Fibroblast of skin of left biceps (primary cell): ENCODE data around the gene TOP1.

Experiments used
- DNase-seq, 2 experiments: peaks; one replicate each; pipeline ENCODE4 v3.0.0-alpha.2; 2013; ENCODE audit warnings: low read depth in 2 of 2

TOP1 gene

DNA sequence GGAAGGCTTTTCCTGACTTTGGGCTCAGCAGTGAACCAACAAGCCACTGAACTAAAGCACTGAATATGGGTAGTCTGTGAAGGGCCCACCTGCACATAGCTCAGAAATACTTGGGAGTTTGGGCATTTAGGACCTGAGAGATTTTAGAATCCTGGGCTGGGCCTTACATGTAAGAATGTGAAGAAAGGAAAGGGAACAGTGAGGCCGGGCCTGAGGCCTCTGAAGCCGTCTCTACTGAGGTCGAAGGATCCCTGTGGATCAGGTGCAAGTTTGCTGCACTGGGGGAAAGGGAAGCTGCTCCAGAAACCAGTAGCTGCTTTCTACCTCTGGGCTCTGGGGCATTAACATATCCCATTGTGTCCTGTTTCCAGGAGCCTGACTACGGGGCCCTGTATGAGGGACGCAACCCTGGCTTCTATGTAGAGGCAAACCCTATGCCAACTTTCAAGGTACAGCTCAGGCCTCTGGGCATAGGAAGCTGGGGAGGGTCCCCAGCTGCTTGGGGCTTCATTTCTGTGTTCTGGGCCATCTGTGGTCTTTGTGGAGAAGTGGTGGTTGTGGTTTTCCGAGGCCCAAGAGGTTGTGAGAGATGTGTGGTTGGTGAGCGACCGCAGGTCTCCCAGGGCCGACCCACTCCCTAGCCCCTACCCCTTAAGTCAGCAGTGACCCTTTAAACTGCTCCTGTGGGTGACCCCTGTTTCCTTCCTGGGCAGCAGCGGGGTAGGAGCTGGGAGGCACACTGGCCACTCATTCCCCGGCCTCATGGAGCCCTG, 139.0 kb downstream of the TOP1 start:
- DNase-seq, result no peak

DNA sequence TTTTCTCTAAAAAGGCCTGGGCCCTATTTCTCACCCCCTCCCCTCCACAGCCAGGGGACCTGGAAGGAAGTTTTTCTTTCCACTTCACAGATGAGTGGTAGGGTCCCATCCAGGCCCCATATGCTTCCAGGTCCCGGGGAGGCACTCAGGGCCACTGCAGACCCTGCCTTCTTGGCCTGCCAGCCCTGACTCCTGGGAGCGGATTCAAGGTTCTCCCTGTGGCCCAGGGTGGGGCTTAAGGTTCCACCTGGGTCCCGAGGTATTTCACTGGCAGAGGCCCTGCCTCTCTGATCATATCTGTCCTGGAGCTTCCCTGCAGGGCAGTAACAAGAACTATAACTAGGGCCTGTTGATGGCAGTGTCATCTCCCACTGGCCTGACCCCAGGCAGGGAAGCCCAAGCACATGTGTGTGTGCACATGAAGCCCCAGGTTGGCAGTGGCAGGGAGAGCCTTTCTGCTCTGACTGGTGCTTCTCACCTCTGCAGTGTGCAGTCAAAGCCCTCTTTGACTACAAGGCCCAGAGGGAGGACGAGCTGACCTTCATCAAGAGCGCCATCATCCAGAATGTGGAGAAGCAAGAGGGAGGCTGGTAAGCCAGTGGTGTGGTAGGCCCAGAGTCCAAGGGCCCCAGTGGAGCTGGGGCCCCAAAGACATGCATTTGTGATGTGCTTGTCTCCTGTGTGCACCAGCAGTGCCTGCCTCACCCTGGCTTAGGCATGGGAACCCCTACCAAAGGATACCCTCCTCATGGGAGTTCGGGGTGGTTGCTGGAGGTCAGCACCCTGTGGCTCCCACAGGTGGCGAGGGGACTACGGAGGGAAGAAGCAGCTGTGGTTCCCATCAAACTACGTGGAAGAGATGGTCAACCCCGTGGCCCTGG, 139.9 kb downstream of the TOP1 start:
- no peak for DNase-seq

DNA sequence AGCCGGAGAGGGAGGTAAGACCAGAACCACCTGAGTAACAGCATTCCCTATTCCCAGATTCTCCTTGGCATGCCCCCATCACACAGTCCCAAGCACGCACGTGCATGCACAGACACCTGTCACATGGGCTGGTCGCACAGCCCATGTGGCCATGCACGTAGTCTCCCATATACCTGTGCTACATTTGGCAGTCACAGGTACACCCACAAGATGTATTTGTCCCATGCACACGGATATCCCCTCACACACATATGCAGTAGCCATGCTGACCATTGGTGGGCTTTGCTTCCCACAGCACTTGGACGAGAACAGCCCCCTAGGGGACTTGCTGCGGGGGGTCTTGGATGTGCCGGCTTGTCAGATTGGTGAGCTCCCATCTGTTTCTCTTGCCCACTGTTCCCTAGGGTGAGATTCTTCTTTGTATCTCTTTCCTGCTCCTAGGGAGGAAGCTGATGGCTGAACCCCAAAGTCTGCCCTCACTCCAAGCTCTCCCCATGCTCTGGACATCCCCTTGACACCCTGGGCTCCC, 140.6 kb downstream of the TOP1 start:
- no peak for DNase-seq

DNA sequence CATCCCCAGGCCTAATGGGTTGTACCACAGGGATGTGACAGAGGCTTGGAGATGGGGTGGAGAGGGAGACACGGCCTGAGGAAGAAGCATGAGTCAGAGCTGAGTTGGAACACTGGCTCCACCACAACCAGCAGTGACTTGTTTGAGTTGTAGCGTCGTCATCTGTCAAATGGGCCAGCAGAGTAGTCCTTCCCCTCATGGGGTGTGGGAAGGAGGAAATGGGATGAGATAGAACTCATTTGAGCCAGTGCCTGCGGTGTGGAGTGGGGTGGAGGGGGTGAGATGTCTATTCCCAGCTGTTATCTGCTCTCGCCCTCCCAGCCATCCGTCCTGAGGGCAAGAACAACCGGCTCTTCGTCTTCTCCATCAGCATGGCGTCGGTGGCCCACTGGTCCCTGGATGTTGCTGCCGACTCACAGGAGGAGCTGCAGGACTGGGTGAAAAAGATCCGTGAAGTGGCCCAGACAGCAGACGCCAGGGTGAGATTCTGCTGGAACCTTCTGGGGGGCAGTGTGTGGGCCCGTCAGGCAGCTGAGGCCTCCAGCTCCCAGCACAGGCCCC, 141.2 kb downstream of the TOP1 start:
- DNase-seq, result no peak

DNA sequence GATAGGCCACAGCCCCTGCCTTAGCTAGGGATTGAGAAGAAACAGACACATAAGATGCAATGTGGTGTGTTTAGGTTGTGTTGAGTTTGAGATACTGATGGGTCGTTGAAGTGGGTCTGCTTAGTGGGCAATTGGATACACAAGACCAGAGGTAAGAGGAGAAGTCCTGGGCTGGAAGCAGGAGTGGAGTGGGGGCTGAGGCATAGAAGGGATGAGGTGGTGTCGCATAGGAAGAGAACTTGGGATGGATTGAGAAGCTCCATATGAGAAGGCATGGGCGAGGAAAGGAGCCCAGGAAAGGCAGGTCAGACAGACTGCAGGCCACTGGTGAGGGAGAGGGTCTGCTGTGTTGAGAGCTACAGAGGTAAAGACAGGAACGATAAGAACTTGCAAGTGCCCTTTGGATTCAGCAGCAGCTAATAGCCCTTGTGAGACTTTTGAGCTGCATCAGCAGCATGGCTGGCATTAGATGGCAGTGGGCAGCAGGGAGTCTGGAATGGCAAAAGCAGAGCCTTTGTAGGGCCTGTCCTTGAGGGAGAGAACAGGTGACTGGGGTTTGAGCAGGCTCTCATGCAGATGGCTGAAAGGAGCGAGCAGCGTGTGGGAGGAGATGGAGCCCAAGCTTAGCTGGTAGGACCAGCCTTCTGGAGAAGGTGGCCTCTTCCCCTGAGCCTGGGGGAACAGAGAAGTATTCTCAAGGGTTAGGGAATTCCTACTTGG, 141.9 kb downstream of the TOP1 start:
- no peak for DNase-seq

DNA sequence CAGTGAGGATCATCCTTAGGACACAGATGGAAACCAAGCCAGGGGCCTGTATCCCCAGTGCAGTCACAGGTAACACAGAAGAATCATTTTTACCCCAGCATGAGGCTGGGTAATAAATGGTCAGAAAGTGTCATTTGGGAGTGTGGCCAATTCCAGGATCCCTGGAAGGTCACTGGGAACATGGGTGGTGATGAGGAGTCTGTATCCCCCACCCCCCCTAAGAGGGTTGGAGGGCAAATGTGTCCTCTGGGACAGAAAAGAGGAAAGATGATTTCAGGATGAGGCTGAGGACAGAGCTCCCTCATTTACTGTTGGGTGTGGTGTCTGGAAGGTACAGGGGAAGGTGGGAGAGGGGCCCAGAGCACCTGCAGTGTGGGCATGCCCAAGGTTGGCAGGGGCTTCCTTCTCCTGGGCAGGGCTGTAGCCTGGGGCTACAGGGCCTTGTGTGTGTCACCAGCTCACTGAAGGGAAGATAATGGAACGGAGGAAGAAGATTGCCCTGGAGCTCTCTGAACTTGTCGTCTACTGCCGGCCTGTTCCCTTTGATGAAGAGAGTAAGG, 143.2 kb downstream of the TOP1 start:
- DNase-seq, result no peak

DNA sequence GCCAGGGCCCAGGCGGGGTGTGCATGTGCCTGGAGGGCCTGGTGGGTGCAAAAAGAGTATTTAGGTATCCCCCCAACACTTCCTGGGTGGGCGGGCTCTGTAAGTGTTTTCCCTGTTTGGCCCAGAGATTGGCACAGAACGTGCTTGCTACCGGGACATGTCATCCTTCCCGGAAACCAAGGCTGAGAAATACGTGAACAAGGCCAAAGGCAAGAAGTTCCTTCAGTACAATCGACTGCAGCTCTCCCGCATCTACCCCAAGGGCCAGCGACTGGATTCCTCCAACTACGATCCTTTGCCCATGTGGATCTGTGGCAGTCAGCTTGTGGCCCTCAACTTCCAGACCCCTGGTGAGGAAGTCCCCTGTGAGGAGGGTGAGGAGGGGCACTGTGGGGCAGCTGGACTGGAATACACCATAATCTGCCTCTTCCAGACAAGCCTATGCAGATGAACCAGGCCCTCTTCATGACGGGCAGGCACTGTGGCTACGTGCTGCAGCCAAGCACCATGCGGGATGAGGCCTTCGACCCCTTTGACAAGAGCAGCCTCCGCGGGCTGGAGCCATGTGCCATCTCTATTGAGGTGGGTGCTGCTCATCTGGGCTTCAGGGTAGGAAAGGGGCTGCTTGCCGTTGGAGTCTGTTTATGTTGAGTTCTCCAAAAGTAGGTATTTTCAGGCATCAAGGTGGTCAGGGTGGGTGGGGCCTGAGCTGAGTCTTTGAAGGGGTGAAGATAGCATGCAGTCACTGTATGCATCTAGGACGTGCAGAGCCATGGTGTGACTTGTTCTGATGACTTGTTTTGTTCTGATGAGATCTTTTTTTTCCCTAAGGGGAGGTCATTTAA, 143.9 kb downstream of the TOP1 start:
- no peak for DNase-seq

DNA sequence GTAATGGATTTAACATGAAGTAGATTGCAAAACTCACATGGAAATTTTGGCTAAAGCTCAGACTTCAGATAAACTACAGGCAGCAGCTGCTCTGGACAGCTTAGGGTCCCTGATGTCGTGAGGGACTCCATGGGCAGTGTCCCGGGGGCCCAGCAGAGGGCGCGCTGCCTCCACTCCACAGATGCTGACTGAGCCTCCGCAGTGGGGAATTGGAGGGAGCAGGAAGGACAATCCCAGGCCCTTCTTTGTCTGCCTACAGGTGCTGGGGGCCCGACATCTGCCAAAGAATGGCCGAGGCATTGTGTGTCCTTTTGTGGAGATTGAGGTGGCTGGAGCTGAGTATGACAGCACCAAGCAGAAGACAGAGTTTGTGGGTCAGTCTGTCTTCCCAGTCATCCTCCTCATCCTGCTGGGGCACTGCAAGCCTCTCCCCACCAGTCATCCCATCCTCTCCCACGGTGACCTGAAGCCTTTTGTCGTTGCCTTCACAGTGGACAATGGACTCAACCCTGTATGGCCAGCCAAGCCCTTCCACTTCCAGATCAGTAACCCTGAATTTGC, 144.6 kb downstream of the TOP1 start:
- DNase-seq, result peak; percentile 19 to 30

DNA sequence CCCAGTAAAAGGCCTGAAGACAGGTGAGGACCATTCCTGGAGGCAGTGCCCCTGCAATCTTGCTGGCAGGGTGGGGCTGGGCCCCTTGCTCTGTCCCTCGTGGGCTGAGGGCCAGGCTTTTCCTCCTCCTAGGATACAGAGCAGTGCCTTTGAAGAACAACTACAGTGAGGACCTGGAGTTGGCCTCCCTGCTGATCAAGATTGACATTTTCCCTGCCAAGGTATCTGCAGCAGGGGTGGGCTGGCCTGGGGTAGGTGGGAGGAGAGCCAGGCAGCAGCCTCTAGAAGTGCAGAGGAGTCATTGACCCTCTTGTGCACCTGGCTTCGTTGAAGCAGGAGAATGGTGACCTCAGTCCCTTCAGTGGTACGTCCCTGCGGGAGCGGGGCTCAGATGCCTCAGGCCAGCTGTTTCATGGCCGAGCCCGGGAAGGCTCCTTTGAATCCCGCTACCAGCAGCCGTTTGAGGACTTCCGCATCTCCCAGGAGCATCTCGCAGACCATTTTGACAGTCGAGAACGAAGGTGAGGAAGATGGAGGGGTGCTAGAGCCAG, 145.2 kb downstream of the TOP1 start:
- no peak for DNase-seq
